Left kidney (tissue), 8 donors: ENCODE data around the gene ACAP1. TPM values are rescaled to one million over a fixed set of nuclear protein-coding genes. Genes with fewer than 3 reads are reported as not detected.

Experiments
- DNase-seq: peaks from one replicate; pipeline ENCODE4 v3.0.0-alpha.2; 2013
- long read RNA-seq, 8 donors: transcript quantifications; one replicate each; lab custom pipeline, GENCODE V29; 2026
- polyA plus RNA-seq: library from polyadenylated mRNA; unstranded; fragments of 120-200 nt; gene quantifications from one replicate; pipeline ENCODE4 v1.2.1, GENCODE V29; 2013; ENCODE audit not compliant: insufficient read length

ACAP1 gene, protein sequence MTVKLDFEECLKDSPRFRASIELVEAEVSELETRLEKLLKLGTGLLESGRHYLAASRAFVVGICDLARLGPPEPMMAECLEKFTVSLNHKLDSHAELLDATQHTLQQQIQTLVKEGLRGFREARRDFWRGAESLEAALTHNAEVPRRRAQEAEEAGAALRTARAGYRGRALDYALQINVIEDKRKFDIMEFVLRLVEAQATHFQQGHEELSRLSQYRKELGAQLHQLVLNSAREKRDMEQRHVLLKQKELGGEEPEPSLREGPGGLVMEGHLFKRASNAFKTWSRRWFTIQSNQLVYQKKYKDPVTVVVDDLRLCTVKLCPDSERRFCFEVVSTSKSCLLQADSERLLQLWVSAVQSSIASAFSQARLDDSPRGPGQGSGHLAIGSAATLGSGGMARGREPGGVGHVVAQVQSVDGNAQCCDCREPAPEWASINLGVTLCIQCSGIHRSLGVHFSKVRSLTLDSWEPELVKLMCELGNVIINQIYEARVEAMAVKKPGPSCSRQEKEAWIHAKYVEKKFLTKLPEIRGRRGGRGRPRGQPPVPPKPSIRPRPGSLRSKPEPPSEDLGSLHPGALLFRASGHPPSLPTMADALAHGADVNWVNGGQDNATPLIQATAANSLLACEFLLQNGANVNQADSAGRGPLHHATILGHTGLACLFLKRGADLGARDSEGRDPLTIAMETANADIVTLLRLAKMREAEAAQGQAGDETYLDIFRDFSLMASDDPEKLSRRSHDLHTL
- 6.3 TPM for polyA plus RNA-seq
- long read RNA-seq, donor 1, full-length matches to known transcripts: 17 of 17 reads
- long read RNA-seq, donor 1, partial matches to known transcripts: 0 of 17 reads
- long read RNA-seq, donor 1, other reads (novel, unspliced or antisense): 0 of 17 reads
- long read RNA-seq, donor 2, full-length matches to known transcripts: 17 of 17 reads
- long read RNA-seq, donor 2, partial matches to known transcripts: 0 of 17 reads
- long read RNA-seq, donor 2, other reads (novel, unspliced or antisense): 0 of 17 reads
- long read RNA-seq, donor 3, full-length matches to known transcripts: 11 of 11 reads
- long read RNA-seq, donor 3, partial matches to known transcripts: 0 of 11 reads
- long read RNA-seq, donor 3, other reads (novel, unspliced or antisense): 0 of 11 reads
- long read RNA-seq, donor 4, full-length matches to known transcripts: 7 of 7 reads
- long read RNA-seq, donor 4, partial matches to known transcripts: 0 of 7 reads
- long read RNA-seq, donor 4, other reads (novel, unspliced or antisense): 0 of 7 reads
- long read RNA-seq, donor 5, full-length matches to known transcripts: 10 of 10 reads
- long read RNA-seq, donor 5, partial matches to known transcripts: 0 of 10 reads
- long read RNA-seq, donor 5, other reads (novel, unspliced or antisense): 0 of 10 reads
- long read RNA-seq, donor 6, full-length matches to known transcripts: 9 of 9 reads
- long read RNA-seq, donor 6, partial matches to known transcripts: 0 of 9 reads
- long read RNA-seq, donor 6, other reads (novel, unspliced or antisense): 0 of 9 reads
- long read RNA-seq, donor 7, full-length matches to known transcripts: 20 of 20 reads
- long read RNA-seq, donor 7, partial matches to known transcripts: 0 of 20 reads
- long read RNA-seq, donor 7, other reads (novel, unspliced or antisense): 0 of 20 reads
- long read RNA-seq, donor 8, full-length matches to known transcripts: 5 of 5 reads
- long read RNA-seq, donor 8, partial matches to known transcripts: 0 of 5 reads
- long read RNA-seq, donor 8, other reads (novel, unspliced or antisense): 0 of 5 reads

DNA sequence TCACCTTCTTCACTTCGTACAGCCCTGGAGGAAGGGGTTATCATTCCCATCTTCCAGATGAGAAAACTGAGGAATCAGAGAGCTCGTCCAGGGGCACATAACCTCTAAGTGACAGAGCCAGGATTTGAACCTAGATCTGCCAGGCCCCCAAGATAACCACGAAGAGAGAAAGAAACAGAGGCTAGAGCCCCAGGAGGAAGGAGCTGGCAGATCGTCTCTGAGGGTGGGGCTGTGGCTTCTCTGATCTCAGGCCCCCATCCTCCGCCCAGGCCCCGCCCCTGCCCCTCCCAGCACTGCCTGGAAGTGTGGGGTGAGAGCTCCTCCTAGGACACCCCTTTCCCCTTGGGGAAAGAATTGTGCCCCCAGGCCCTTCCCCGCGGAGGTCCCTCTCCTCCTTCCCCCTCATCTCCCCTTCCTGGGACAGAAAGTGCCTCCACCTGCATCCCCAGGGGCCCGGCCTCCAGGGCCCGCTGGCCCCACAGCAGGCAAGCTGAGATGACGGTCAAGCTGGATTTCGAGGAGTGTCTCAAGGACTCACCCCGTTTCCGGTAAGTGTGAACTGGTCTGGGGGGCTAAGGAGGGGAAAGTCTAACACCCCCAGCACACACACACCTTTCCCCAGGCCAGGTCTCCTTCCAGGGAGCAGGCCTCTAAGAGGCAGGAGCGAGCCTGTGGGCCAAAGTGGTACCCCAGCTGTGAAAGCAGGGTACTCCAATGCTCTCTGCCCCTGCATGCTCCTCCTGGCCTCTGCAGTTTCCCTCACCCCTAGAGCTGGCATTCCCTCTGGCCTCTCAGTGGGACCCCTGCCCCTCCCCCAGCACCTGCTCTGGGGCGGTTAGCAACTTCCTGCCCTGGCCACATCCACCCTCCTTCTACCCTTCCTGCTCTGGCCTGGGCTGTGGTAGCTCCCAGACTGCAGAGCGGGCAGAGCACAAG is at the start of gene ACAP1:
Gene ACAP1 (plus strand): TSS at position 290 of the 936 bp plus-strand sequence. CDS start 206 bp downstream, at position 496.
- no peak for DNase-seq

GRCh38 chr17:7289256-7290032 is 46.9 kb upstream of the ACAP1 start:
- no peak for DNase-seq

GRCh38 chr17:7290166-7290565 is 46.2 kb upstream of the ACAP1 start:
- no peak for DNase-seq

DNA sequence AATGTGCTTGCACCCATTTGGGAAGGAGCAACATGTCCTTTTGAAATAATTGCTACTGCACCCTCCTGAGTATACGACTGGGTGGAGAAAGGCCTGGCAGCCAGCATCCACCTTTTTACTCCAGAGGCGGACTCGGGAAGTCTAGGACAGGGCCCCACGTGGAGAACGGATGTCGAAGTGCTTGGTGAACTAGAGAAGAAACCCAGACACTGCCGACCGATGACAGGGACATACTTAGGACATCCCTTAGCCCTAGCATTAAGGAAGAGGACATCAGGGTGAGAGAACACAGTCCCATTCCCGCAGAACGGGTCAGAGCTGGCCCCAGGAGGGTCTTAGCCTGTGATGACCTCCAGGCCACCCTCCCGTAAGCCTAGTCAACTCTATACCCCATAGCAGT is 45.6 kb upstream of the ACAP1 start:
- no peak for DNase-seq

GRCh38 chr17:7292194-7292593 is 44.1 kb upstream of the ACAP1 start:
- DNase-seq: no peak

DNA sequence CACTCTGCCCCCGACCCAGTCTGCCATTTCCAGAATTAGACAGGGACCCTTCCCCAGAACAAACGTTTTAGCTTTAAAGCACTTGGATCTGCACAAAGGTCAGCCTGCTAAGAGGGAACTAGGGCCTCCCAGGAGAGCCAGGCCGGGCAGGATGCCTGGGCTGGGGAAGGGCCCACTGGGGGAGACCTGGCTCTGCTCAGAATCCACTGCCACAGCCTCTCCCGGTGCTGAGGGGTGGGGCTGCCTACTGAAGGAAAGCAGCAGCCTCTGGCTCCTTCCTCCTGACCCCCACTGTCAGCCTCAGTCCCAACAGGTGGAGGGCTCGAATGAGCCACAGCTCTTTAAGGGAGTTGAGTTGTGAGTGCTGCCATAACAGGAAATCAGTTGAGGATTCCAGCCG is 43.6 kb upstream of the ACAP1 start:
- DNase-seq: no peak

DNA sequence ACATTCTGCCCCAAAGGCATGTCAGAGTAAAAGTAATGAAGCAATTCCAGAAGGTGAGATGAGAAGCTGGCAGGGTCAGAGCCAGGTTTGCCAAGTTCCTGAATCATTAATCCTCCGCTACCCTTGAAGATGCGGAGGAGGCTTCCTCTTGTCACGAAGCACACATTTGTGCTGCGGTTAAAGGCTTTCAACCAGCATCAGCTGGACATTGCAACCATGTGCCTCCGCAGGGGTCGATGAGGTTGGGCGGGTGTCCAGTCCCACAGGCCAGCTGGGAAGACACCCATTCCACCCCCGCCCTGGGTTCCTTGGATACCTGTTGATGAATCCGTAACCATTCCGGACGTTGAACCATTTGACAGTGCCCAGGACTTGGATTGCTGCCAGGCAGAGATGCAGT is 43.2 kb upstream of the ACAP1 start:
- no peak for DNase-seq

DNA sequence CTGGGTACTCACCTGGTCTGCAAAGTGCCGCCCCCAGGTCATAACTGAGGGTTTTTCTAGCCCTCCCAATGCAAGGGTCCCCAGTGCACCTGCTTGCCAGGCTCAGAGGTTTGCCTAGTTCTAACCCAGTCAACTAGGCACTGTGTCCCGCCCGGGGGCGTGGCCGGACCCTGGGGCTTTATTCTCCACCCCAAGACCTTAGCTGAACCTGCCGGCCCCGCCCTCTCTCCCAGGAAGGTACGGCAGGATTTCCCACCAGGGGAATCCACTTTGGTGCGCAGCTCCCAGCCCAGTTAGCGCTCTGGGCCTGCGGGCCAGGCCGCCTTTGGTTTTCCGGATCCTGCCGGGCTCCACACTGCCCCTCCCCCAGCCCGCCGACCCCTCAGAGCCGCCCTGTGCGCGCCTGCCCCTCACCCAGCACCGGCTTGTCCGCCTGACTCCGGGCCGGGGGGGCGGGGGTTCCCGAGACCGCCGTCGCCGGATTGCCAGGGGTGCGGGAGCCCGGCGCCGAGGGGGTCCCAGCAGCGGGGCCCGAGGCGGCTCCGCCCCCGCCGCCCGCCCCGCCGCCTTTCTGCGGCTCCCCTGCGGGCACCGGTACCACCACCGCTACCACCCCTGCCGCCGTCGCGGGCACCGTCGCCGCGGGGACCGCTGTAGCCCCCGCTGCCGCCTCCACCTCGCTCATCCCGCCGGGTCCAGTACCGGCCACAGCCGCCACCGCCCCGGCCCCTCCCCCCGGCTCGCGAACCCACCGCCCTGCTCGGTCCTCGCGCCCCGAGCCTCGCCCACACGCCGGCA is 42.3 kb upstream of the ACAP1 start:
- no peak for DNase-seq

DNA sequence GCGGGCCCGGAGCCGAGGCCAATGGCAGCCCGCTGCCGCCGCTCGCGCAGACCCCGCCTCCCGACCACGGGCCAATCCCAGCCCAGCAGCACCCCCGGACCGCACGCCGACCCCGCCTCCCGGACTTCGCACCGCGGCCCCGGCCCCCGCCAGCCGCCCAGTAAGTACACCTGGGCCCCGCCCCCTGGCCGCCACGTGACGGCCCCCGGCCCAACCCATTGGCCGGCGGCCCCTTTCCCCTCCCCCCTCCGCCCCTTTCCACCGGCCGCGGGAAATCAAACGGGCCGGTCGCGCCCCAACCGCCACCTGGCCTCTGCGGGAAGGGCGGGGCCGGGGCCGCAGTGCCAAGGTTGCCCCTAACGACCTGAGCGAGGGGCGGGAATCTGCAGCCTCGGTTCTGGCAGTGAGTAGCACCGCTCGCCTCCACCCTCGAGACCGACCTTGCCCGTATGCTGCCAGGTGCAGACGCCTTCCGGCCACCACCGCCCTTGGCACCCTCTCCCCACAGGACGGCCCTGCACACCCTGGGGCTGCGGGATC is 41.6 kb upstream of the ACAP1 start, which contains the start of gene YBX2:
Gene YBX2 (minus strand): TSS at position 26 of the 540 bp plus-strand sequence. CDS start 139 bp downstream, outside the sequence.
- DNase-seq: no peak

- no peak for DNase-seq
Measured at GRCh38 chr17:7295230-7296180, 40.8 kb upstream of the ACAP1 start.

GRCh38 chr17:7296189-7296861 is 40.0 kb upstream of the ACAP1 start:
- peak; percentile 74 for DNase-seq

DNA sequence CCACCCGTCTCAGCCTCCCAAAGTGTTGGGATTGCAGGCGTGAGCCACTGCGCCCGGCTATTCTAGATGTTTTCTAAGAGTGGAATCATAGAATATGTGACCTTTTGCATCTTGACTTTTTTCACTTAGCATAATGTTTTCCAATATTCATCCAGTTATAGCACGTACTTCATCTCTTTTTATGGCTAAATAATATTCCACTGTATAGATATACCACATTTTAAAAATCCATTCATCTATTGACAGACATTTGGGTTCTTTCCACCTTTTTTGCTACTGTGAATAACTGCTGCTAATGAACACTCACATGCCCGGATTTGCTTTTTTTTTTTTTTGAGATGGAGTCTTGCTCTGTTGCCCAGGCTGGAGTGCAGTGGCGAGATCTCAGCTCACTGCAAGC is 32.1 kb upstream of the ACAP1 start:
- DNase-seq: no peak

GRCh38 chr17:7306911-7307685 is 29.2 kb upstream of the ACAP1 start, which contains the start of gene EIF5A:
Gene EIF5A, plus strand, starts transcription at chr17:7307628. Its CDS starts 2,008 bp downstream, at chr17:7309636.
- DNase-seq: peak; percentile 100

DNA sequence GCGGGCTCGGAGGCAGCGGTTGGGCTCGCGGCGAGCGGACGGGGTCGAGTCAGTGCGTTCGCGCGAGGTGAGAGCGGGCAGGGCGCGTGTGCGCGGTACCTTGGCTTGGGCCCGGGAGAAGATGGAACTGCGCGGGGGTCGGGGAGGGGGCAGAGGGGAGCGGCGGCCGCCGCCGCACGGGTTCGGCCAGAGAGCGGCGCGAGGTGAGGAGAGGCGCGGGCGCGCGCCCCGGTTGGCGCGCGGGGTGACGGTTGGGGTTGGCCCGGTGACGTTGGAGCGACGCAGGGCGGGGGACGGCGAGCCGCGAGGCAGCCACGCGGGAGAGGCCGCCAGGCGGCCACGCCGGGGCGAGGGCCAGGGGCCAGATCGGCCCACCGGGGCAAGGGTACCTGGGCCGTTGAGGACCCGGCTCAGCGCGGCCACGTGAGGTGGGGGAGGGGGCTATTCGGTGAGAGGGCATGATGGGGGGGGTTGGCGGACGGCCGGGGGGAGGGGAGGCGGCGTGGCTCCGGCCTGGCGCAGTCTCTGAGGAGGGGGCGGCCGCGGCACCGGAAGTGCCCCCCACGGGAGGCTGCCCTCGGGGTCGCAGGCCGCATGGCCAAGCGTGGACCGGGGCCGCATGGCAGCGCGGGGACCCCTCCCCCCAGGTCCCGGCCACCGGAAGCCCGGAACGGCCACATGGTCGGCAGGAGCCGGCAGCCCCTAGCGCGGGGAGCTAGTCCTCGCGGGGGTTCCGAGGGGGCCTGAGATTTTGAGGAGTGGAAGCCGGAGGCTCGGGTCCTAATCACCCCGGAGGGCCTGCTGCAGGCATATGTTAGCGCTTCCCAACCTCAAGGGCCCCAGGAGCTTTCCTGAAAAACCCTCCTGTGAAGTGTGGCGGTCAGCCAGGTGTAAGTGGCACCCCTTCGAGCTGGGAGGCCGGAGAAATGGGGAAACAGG is 28.4 kb upstream of the ACAP1 start:
- DNase-seq: no peak
